PC-3 (cell line): ENCODE measurements around the gene TEF. TPM values are rescaled to one million over a fixed set of nuclear protein-coding genes. Genes with fewer than 3 reads are reported as not detected.

Experiments
- ATAC-seq: fragments of 200-7000 bp; cut with Tn5 transposase; 2 replicates; pipeline ENCODE4 v1.9.1; 2020; ENCODE audit warnings: mild to moderate bottlenecking, moderate library complexity
- BruUV-seq: library from RNA; stranded (reverse); fragments of 400-500 nt; replicated peaks from 2 replicates; lab custom pipeline; 2021; lab: Mats Ljungman, UMichigan
- CTCF ChIA-PET: fragments of 300-600 bp; sonication (Branson Sonifier 250); formaldehyde crosslinking; loops from one replicate; lab custom pipeline; 2022; ENCODE audit warnings: antibody characterized with exemption; lab: Charles Lee
- POLR2A ChIA-PET: fragments of 300-600 bp; sonication (Branson Sonifier 250); formaldehyde crosslinking; loops from one replicate; lab custom pipeline; 2022; ENCODE audit warnings: antibody characterized with exemption; ENCODE audit not compliant: unreplicated experiment; lab: Charles Lee
- DNase-seq: peaks from one replicate; pipeline ENCODE4 v3.0.0-alpha.2; 2015
- H2AFZ ChIP-seq: fragments of 300-600 bp; sonication (generic); 2 replicates; pipeline ENCODE4 v1.6.0; 2016; ENCODE audit warnings: antibody characterized with exemption, low read length
- H3F3A ChIP-seq: fragments of 300-600 bp; sonication (generic); one replicate; pipeline ENCODE4 v1.6.0; 2017; ENCODE audit warnings: antibody characterized with exemption, low read length, control low read depth, mild to moderate bottlenecking; ENCODE audit not compliant: unreplicated experiment
- H3K27ac ChIP-seq: fragments of 300-600 bp; sonication (generic); 2 replicates; pipeline ENCODE4 v1.5.1; 2016; ENCODE audit warnings: mild to moderate bottlenecking, low read length
- H3K27me3 ChIP-seq: fragments of 300-600 bp; sonication (generic); 2 replicates; pipeline ENCODE4 v1.6.1; 2016; ENCODE audit warnings: low read length, mixed read lengths
- H3K36me3 ChIP-seq: fragments of 300-600 bp; sonication (generic); 2 replicates; pipeline ENCODE4 v1.6.1; 2016; ENCODE audit warnings: low read depth, mixed run types, low read length, mixed read lengths
- H3K4me1 ChIP-seq: fragments of 300-600 bp; sonication (generic); 2 replicates; pipeline ENCODE4 v1.5.1; 2016; ENCODE audit warnings: low read length; ENCODE audit not compliant: insufficient read depth
- H3K4me2 ChIP-seq: fragments of 300-600 bp; sonication (generic); 2 replicates; pipeline ENCODE4 v1.6.0; 2016; ENCODE audit warnings: low read length
- H3K4me3 ChIP-seq: fragments of 300-600 bp; sonication (generic); 2 replicates; pipeline ENCODE4 v1.5.1; 2016; ENCODE audit warnings: mild to moderate bottlenecking, low read length, mixed read lengths
- H3K79me2 ChIP-seq: fragments of 300-600 bp; sonication (generic); 2 replicates; pipeline ENCODE4 v1.6.1; 2017; ENCODE audit warnings: low read length, mixed read lengths
- H3K9ac ChIP-seq: fragments of 300-600 bp; sonication (generic); 2 replicates; pipeline ENCODE4 v1.6.0; 2016; ENCODE audit warnings: mild to moderate bottlenecking, low read length
- H3K9me2 ChIP-seq: fragments of 300-600 bp; sonication (generic); replicated peaks from 2 replicates; pipeline ENCODE4 v1.6.1; 2016; ENCODE audit warnings: mixed run types, low read length, mixed read lengths
- H3K9me3 ChIP-seq: fragments of 300-600 bp; sonication (generic); 2 replicates; pipeline ENCODE4 v1.6.1; 2016; ENCODE audit warnings: low read length, mixed read lengths
- H4K20me1 ChIP-seq: fragments of 300-600 bp; sonication (generic); 2 replicates; pipeline ENCODE4 v1.6.1; 2016; ENCODE audit warnings: low read length, mixed read lengths
- CTCF ChIP-seq: fragments of 300-600 bp; sonication (generic); conservative IDR thresholded peaks from 2 replicates; pipeline ENCODE4 v1.5.1; 2017; ENCODE audit warnings: antibody characterized with exemption, low read depth, mild to moderate bottlenecking, low read length
- EZH2 ChIP-seq: fragments of 300-600 bp; sonication (generic); IDR thresholded peaks from one replicate; pipeline ENCODE4 v1.6.1; 2017; ENCODE audit warnings: antibody characterized with exemption, mild to moderate bottlenecking, low read length; ENCODE audit not compliant: unreplicated experiment
- EZH2phosphoT487 ChIP-seq: fragments of 300-600 bp; sonication (generic); IDR thresholded peaks from 2 replicates; pipeline ENCODE4 v1.6.1; 2018; ENCODE audit warnings: mild to moderate bottlenecking, antibody characterized with exemption, low read length, borderline replicate concordance
- intact Hi-C: fragments of 100-400 bp; cut with micrococcal nuclease; formaldehyde crosslinking; loops from 2 replicates; pipeline ENCODE4 v1.9.0; 2023
- total RNA-seq: library from RNA; depleted of rRNA; stranded (reverse); fragments of >200 nt; gene quantifications from 2 replicates; pipeline ENCODE4 v1.2.3, GENCODE V29; 2014

TEF gene
- total RNA-seq, 1 experiment from 2014 or later: 4.0 TPM

- no peaks in the 10 kb centered on the region for H3K9me3 ChIP-seq
- intact Hi-C loops: no loop called here
- no peaks in the 10 kb centered on the region for H3K9me2 ChIP-seq
- no peak overlapping the region for H2AFZ ChIP-seq
- POLR2A ChIA-PET: no interaction called here
- TF ChIP-seq EZH2phosphoT487 (no peak), EZH2 (no peak), CTCF (no peak)
- no peaks in the 10 kb centered on the region for H3K27me3 ChIP-seq
- no peak overlapping the region for H3K4me2 ChIP-seq
- no peak overlapping the region for H3K27ac ChIP-seq
- ATAC-seq (no peak), DNase-seq (no peak)
- H3K4me3 ChIP-seq: no peak overlapping the region
- no peaks in the 10 kb centered on the region for H3K79me2 ChIP-seq
- no peaks in the 10 kb centered on the region for H3F3A ChIP-seq
- BruUV-seq: no TSS peak
- H3K4me1 ChIP-seq: no peaks in the 10 kb centered on the region
- H3K9ac ChIP-seq: no peak overlapping the region
- CTCF ChIA-PET: no interaction called here
- no peaks in the 10 kb centered on the region for H4K20me1 ChIP-seq
- no peaks in the 10 kb centered on the region for H3K36me3 ChIP-seq
These were observed 43.0 kb upstream of the TEF start for GRCh38 chr22:41338614-41339212.

GRCh38 chr22:41339823-41340222, 41.9 kb upstream of the TEF start:
- Histone ChIP-seq H3K9me2 (no peaks in the 10 kb centered on the region), H3K27me3 (no peaks in the 10 kb centered on the region), H3K4me1 (no peaks in the 10 kb centered on the region), H3F3A (no peaks in the 10 kb centered on the region), H3K27ac (no peak overlapping the region), H3K36me3 (no peaks in the 10 kb centered on the region), H3K4me2 (no peak overlapping the region), H3K9ac (no peak overlapping the region), H4K20me1 (no peaks in the 10 kb centered on the region), H3K4me3 (no peak overlapping the region), H3K9me3 (no peaks in the 10 kb centered on the region), H3K79me2 (no peaks in the 10 kb centered on the region), H2AFZ (no peak overlapping the region)
- ChIA-PET POLR2A (no interaction called here), CTCF (no interaction called here)
- BruUV-seq: no TSS peak
- DNase-seq (no peak), ATAC-seq (no peak)
- TF ChIP-seq CTCF: no peak
- no peak for TF ChIP-seq EZH2phosphoT487
- TF ChIP-seq EZH2: no peak
- intact Hi-C loops: no loop called here

- H3K9ac ChIP-seq: no peak overlapping the region
- ATAC-seq (no peak), DNase-seq (no peak)
- H3F3A ChIP-seq: no peaks in the 10 kb centered on the region
- H3K79me2 ChIP-seq: no peaks in the 10 kb centered on the region
- H3K27ac ChIP-seq: no peak overlapping the region
- ChIA-PET CTCF (no interaction called here), POLR2A (no interaction called here)
- H4K20me1 ChIP-seq: no peaks in the 10 kb centered on the region
- H3K9me2 ChIP-seq: no peaks in the 10 kb centered on the region
- H2AFZ ChIP-seq: no peak overlapping the region
- H3K4me3 ChIP-seq: no peak overlapping the region
- H3K4me1 ChIP-seq: no peaks in the 10 kb centered on the region
- H3K36me3 ChIP-seq: no peaks in the 10 kb centered on the region
- no peak for TF ChIP-seq EZH2
- TF ChIP-seq CTCF: no peak
- TF ChIP-seq EZH2phosphoT487: no peak
- no peak overlapping the region for H3K4me2 ChIP-seq
- intact Hi-C loops: no loop called here
- H3K9me3 ChIP-seq: no peaks in the 10 kb centered on the region
- no TSS peak for BruUV-seq
- H3K27me3 ChIP-seq: no peaks in the 10 kb centered on the region
These were observed 41.4 kb upstream of the TEF start for GRCh38 chr22:41340357-41340756.
